Ammon's horn (tissue), 1 donor: ENCODE data around the gene RBFOX2.
"Not testable (repeated sequence)": the region's sequence is repeated elsewhere in the genome, so short reads cannot be mapped to it uniquely, and the experiment has no call there.

Experiments
- DNase-seq: peaks from one replicate; pipeline ENCODE4 v3.0.0-alpha.2; 2016; ENCODE audit warnings: low spot score

The RBFOX2 gene

GRCh38 chr22:35735542-35735941 lies 293.1 kb downstream of the RBFOX2 start:
- no peak for DNase-seq

GRCh38 chr22:35734517-35734827 lies 294.2 kb downstream of the RBFOX2 start:
- no peak for DNase-seq

- DNase-seq: no peak
Measured at GRCh38 chr22:35733791-35734516, 294.7 kb downstream of the RBFOX2 start.

DNA sequence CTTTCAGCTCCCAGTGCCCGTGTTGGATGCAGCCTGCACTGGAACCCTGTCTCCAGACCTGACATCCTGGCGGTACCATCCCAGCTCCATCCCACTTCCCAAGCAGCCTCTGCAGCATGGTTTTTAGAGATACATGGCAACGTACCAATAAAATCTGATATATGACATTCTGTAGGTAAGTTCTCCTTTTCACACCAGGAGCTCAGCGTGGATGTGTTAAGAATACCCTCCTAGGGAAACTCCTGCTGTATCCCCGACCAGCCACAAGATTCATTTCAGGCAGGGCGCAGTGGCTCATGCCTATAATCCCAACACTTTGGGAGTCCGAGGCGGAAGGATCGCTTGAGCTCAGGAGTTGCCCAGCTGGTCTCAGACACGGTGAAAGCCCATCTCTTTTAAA lies 295.6 kb downstream of the RBFOX2 start:
- no peak for DNase-seq

- DNase-seq: no peak
Measured at GRCh38 chr22:35732116-35732515, 296.5 kb downstream of the RBFOX2 start.

GRCh38 chr22:35731321-35731720 lies 297.3 kb downstream of the RBFOX2 start:
- no peak for DNase-seq

DNA sequence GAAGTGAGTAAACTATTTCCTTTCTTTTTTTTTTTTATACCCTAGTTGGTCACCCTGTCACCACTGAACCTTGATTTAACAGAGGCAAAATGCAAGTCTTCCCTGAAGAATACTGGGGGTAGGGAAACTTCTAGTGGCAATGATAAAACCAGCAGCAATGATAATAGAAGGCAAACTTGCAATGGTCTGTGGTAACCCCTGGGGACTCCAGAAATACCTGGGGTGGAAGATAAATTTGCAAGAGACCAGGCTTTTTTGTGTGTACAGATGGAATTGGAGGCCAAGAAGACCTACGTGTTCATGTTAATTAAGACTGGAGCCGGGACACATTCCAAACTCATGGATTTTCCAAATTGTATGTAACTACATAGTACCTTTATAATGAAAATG lies 299.3 kb downstream of the RBFOX2 start:
- no peak for DNase-seq

GRCh38 chr22:35728639-35729308 lies 299.9 kb downstream of the RBFOX2 start:
- DNase-seq: no peak

DNA sequence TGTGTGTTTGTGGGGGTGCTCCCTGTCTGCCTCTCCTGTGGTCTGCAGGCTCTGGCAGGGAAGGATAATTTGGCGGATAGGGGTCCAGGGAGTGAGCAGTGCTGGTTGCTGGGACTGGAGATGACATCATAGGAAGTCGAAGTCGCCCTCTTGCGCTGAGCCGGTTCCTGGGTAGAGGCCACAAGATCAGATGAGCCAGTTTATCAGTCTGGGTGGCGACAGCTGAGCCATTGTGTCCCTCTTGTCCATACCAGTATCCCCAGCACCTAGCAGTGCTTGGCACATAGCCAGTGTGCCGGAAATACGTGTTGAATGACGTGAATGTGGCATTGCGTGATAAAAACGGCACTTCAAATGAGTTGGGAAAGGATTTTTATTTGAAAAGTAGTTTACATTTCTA lies 301.2 kb downstream of the RBFOX2 start:
- no peak for DNase-seq

DNA sequence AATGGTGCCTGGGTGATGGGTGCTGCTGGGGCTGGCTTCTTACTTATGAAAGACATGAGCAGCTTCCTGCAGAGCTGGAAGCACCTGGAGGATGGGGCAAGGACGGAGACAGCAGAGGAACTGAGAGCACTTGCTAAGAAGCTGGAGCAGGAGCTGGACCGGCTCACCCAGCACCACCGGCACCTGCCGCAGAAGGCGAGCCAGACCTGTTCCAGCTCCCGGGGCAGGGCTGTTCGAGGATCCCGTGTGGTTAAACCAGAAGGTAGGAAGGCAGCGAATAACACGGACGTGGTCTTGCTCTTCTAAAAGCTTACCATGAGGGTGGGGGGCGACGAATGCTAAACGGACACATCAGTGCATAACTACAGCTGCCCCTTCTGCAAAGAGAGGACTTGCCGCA lies 301.7 kb downstream of the RBFOX2 start:
- DNase-seq: no peak

GRCh38 chr22:35726398-35726797 lies 302.2 kb downstream of the RBFOX2 start:
- DNase-seq: no peak

DNA sequence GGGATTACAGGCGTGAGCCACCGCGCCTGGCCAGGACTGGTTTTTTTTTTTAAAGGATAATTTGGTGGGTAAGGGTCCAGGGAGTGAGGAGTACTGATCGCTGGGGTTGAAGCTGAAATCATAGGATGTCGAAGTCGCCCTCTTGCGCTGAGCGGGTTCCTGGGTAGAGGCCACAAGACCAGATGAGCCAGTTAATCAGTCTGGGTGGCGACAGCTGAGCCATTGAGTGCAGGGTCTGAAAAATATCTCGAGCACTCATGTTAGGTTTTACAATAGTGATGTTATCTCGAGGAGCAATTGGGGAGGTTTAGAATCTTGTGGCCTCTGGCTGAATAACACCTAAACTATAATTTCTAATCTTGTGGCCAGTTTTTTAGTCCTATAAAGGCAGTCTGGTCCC lies 303.1 kb downstream of the RBFOX2 start:
- no peak for DNase-seq

DNA sequence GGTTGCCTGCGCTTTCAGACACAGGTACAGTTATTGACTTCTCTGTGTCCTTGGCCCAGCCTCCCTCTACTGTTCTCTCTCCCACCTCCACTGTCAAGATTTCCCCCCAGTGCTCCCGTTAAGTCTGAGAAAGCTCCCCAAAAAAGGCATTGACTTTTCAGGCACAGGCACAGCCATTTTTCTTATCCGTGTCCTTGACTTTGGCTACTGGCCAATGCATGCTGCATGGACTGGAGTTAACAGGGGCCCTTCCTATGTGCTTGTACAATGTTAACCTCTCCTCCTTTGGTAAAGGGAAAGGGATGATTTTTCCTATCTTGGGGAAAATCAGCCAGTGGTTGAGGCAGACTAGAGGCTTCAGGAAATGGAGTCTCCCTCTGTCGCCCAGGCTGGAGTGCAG lies 306.7 kb downstream of the RBFOX2 start:
- no peak for DNase-seq

GRCh38 chr22:35719212-35719875 lies 309.3 kb downstream of the RBFOX2 start:
- no peak for DNase-seq

DNA sequence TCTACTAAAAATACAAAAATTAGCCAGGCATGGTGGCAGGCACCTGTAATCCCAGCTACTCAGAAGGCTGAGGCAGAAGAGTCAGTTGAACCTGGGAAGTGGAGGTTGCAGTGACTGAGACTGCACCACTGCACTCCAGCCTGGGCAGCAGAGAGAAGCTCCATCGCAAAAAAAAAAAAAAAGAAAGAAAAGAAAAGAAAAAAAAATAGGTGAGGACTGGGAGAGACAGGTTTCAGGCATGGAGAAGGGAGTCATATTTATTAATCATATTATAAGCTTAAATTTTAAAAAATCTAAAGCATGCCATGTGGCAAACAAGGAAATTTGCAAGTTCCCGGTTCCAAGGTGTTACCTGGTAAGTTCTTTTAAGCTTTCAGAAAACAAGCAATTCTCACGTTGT lies 311.1 kb downstream of the RBFOX2 start, which contains the start of gene APOL5:
TSS of gene APOL5 (plus strand) at position 301 of the 400 bp plus-strand sequence. CDS start at position 301, 0 bp downstream.
- DNase-seq: no peak

GRCh38 chr22:35712672-35713071 lies 316.0 kb downstream of the RBFOX2 start:
- no peak for DNase-seq

DNA sequence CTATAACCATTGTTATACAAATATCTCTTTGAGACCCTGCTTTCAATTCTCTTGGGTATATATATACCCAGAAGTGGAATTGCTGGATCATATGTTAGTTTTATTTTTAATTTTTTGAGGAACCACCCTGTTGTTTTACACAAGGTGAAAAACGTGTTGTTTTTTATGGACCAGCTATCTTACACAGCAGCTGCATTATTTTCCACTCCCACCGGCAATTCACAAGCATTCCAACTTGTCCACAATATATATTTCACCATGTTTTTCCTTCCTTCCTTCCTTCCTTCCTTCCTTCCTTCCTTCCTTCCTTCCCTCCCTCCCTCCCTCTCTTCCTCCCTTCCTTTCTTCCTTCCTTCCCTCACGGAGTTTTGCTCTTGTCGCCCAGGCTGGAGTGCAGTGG lies 317.3 kb downstream of the RBFOX2 start:
- no peak for DNase-seq

- DNase-seq: no peak
Measured at GRCh38 chr22:35708917-35709316, 319.7 kb downstream of the RBFOX2 start.

- no peak for DNase-seq
Measured at GRCh38 chr22:35708453-35708852, 320.2 kb downstream of the RBFOX2 start.

GRCh38 chr22:35705141-35705540 lies 323.5 kb downstream of the RBFOX2 start:
- no peak for DNase-seq

- DNase-seq: no peak
Measured at GRCh38 chr22:35703861-35704584, 324.6 kb downstream of the RBFOX2 start.

GRCh38 chr22:35699852-35700251 lies 328.8 kb downstream of the RBFOX2 start:
- not testable (repeated sequence) for DNase-seq

GRCh38 chr22:35697142-35697541 lies 331.5 kb downstream of the RBFOX2 start:
- no peak for DNase-seq
